Esophagus squamous epithelium (tissue), 5 donors: ENCODE measurements around the gene SDK2. TPM values are rescaled to one million over a fixed set of nuclear protein-coding genes. Genes with fewer than 3 reads are reported as not detected.

Experiments
- DNase-seq: peaks from one replicate; lab custom pipeline; 2025; lab: John Stamatoyannopoulos, UW
- H3K27ac ChIP-seq, 4 donors: fragments of 200-600 bp; sonication (generic); one replicate each; pipeline ENCODE4 v1.5.1; 2016 to 2019; ENCODE audit warnings: mild to moderate bottlenecking in 1 of 4
- H3K27me3 ChIP-seq, 4 donors: fragments of 200-600 bp; sonication (generic); 1 replicate in 3 of 4; 2 replicates in 1 of 4; pipeline versions ENCODE4 v1.5.1 to v1.6.0; 2017 to 2021; ENCODE audit warnings: antibody characterized with exemption in 1 of 4
- H3K36me3 ChIP-seq, 3 donors: fragments of 200-600 bp; sonication (generic); one replicate each; pipeline ENCODE4 v1.5.1; 2016 to 2019
- H3K4me1 ChIP-seq, 3 donors: fragments of 200-600 bp; sonication (generic); one replicate each; pipeline ENCODE4 v1.5.1; 2017 to 2019
- H3K4me3 ChIP-seq, 4 donors: fragments of 200-600 bp; sonication (generic); 1 replicate in 3 of 4; 2 replicates in 1 of 4; pipeline ENCODE4 v1.5.1; 2016 to 2019; ENCODE audit warnings: mild to moderate bottlenecking in 2 of 4, moderate library complexity in 1 of 4
- H3K9me3 ChIP-seq, 3 donors: fragments of 200-600 bp; sonication (generic); one replicate each; pipeline ENCODE4 v1.5.1; 2016 to 2019
- POLR2A ChIP-seq, 4 donors: fragments of 450-650 bp; IDR thresholded peaks; one replicate each; pipeline ENCODE4 v1.6.1; 2017; ENCODE audit warnings: antibody characterized with exemption in 4 of 4, mild to moderate bottlenecking in 4 of 4, moderate library complexity in 3 of 4
- WGBS, 2 donors: methylation state at CpG; one replicate each; pipeline ENCODE4 v1.1.5; 2018; 5-methylcytosine and 5-hydroxymethylcytosine counted together
- intact Hi-C: fragments of 100-400 bp; cut with DNase I; formaldehyde crosslinking; loops from one replicate; pipeline ENCODE4 v1.15.0; 2022
- total RNA-seq, 4 donors: library from RNA; depleted of rRNA; stranded (reverse); fragments of >200 nt; gene quantifications; one replicate each; pipeline ENCODE4 v1.1.0, GENCODE V29; 2016
- TF ChIP-seq, protein P1 (sequence below), 6 experiments: fragments of 450-650 bp in 4 of 6; fragments of 200-600 bp in 2 of 6; sonication (generic) in 2 of 6; IDR thresholded peaks; one replicate each; pipeline ENCODE4 v1.5.1; 2016 to 2019; ENCODE audit warnings: antibody characterized with exemption in 6 of 6, mild to moderate bottlenecking in 4 of 6, moderate library complexity in 4 of 6
- donor health status: DM: yes; HTN: yes; CAD: no.

The SDK2 gene
- total RNA-seq, 4 donors from 2014 or later, result 1.7 to 5.5 (median 2.4) TPM

DNA sequence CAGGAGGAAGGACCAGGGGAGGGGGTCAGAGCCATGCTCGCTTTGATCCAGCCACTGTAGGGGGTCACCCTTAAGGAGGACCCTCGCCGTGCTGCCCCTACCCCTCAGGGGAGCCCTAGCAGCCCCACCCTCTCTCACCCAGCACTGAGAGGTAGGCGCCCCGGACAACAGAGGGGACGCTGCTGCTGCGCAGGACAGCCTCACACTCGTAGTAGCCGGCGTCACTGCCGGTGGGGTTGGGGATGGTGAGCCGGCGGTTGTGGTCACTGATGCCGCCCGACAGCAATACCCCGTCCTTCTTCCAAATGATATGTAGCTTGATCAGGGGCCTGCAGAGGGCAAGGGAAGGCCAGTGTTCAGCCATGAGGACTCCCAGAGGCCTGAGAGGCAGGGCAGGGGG is 206.4 kb downstream of the SDK2 start:
- Histone ChIP-seq H3K27me3 (no peaks in the 10 kb centered on the region), H3K4me1 (no peaks in the 10 kb centered on the region), H3K27ac (no peak overlapping the region), H3K36me3 (no peaks in the 10 kb centered on the region), H3K9me3 (no peaks in the 10 kb centered on the region), H3K4me3 (no peak overlapping the region)
- intact Hi-C loops, result loop anchor here (10.0 kb wide), 1 partner anchor 737 kb away; no protein-coding TSS in a partner anchor
- DNase-seq, result no peak
- TF ChIP-seq POLR2A (IDR thresholded peaks at IDR 0.05), result no peak
- TF ChIP-seq, protein P1, sequence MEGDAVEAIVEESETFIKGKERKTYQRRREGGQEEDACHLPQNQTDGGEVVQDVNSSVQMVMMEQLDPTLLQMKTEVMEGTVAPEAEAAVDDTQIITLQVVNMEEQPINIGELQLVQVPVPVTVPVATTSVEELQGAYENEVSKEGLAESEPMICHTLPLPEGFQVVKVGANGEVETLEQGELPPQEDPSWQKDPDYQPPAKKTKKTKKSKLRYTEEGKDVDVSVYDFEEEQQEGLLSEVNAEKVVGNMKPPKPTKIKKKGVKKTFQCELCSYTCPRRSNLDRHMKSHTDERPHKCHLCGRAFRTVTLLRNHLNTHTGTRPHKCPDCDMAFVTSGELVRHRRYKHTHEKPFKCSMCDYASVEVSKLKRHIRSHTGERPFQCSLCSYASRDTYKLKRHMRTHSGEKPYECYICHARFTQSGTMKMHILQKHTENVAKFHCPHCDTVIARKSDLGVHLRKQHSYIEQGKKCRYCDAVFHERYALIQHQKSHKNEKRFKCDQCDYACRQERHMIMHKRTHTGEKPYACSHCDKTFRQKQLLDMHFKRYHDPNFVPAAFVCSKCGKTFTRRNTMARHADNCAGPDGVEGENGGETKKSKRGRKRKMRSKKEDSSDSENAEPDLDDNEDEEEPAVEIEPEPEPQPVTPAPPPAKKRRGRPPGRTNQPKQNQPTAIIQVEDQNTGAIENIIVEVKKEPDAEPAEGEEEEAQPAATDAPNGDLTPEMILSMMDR (IDR thresholded peaks at IDR 0.05), result no peak
- WGBS, 2 donors, result no CpG with 5 or more reads among the region's 16 CpGs

DNA sequence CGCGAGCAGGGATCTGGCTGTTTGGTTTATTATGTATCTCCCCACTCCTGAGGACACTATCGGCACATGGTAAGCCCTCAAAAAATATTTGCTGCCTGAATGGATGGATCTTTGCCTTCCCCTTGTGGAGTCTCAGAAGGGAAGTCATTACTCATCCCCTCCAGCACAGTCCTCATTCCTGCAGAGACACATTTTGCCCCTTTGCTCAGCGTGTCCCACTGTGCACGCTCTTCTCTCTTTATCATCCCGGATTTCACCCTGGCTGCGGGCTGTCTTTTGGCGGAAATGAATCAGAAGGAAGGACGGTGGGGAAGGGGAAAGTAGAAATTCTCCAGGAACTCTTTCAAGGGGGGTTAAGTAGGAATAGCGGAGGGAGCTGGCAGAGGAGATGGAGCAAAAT is 207.3 kb downstream of the SDK2 start:
- WGBS, 2 donors, result 76 to 80% methylated on average over 7 to 8 of the region's 10 CpGs
- H3K4me3 ChIP-seq, result no peak overlapping the region
- no peak overlapping the region for H3K27ac ChIP-seq
- TF ChIP-seq, protein P1 (IDR thresholded peaks at IDR 0.05), result no peak
- TF ChIP-seq POLR2A (IDR thresholded peaks at IDR 0.05), result no peak
- no peaks in the 10 kb centered on the region for H3K4me1 ChIP-seq
- intact Hi-C loops, result loop anchor here (10.0 kb wide), 1 partner anchor 738 kb away; no protein-coding TSS in a partner anchor
- H3K9me3 ChIP-seq, result no peaks in the 10 kb centered on the region
- DNase-seq, result no peak
- H3K36me3 ChIP-seq, result no peaks in the 10 kb centered on the region
- H3K27me3 ChIP-seq, result no peaks in the 10 kb centered on the region

DNA sequence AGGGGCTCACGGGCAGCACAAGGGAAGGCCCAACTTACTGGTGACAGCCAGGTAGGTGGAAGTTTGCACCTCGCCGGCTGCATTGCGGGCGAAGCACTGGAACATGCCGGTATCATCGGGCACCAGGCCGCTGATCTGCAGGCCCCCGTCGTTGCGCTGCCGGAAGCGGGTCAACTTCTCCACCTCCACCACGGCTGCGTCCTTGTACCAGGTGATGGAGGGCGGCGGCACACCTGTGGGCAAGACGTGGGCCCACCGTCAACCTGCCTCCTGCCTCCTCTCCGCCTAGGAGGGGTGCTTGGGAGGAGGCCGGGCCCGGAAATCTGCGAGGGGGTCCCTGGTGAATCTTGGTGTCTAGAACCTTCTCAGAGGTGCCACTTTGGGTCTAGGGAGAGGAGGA is 208.8 kb downstream of the SDK2 start:
- 87 to 99% methylated on average over 13 to 15 of the region's 23 CpGs for WGBS, 2 donors
- TF ChIP-seq, protein P1 (IDR thresholded peaks at IDR 0.05), result no peak
- intact Hi-C loops, result loop anchor here (10.0 kb wide), 1 partner anchor 739 kb away; no protein-coding TSS in a partner anchor

DNA sequence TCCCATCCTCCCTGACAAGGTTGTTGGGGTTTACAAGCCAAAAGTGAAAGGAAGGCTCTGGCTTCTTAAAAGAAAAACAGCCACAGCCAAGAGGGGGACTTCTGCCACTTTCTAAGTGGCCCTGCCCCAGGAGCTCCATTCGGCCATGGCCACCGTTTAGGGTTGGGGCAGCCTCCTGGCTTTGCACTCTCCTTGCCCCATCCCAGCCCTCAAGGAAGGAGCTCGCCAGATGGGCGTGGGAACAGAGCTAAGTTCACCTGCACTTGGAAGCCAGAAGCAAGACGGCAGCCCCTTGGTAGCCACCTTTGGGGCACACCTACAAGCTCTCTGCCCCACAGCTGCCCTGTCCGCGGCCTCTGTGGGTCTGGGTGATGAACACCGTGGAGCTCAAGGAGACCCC is 210.1 kb downstream of the SDK2 start:
- Histone ChIP-seq H3K4me1 (peaks cover 0 to 11% (median 0%) of the 10 kb centered on the region in 3 donors), H3K9me3 (no peaks in the 10 kb centered on the region), H3K36me3 (no peaks in the 10 kb centered on the region), H3K4me3 (no peak overlapping the region), H3K27ac (no peak overlapping the region), H3K27me3 (peaks cover 0 to 5% (median 0%) of the 10 kb centered on the region in 4 donors)
- intact Hi-C loops, result loop anchor here (5.0 to 10.0 kb wide), 2 partner anchors 283 to 741 kb away; no protein-coding TSS in a partner anchor
- no peak for DNase-seq
- no peak for TF ChIP-seq POLR2A (IDR thresholded peaks at IDR 0.05)
- TF ChIP-seq, protein P1 (IDR thresholded peaks at IDR 0.05), result no peak
- WGBS, 2 donors, result 64 to 87% methylated on average over 6 of the region's 8 CpGs

More for the DNA sequence above, 208.8 kb downstream of the SDK2 start:
- Histone ChIP-seq H3K27me3 (no peaks in the 10 kb centered on the region), H3K27ac (no peak overlapping the region), H3K36me3 (no peaks in the 10 kb centered on the region), H3K9me3 (no peaks in the 10 kb centered on the region), H3K4me1 (peaks cover 0 to 4% (median 0%) of the 10 kb centered on the region in 3 donors), H3K4me3 (no peak overlapping the region)
- DNase-seq, result no peak

DNA sequence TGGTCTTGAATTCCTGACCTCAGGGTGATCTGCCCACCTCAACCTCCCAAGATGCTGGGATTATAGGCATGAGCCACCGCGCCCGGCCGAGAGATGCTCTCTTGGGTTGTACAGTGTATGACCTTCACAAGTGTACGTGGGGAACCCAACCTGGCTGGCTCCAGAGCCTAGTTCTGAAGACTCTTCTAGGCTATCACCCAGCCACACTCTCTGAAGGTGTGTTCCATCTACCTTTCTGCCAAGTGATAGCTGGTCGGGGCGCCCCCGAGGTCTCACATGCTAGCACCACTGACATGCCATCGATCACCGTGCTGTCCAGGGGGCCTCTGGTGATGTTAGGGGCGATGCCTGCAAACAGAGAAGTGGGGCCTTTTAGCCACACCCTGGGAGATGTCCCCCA is 210.7 kb downstream of the SDK2 start:
- Histone ChIP-seq H3K4me1 (peaks cover 0 to 11% (median 0%) of the 10 kb centered on the region in 3 donors), H3K36me3 (no peaks in the 10 kb centered on the region), H3K9me3 (no peaks in the 10 kb centered on the region), H3K27me3 (peaks cover 0 to 5% (median 0%) of the 10 kb centered on the region in 4 donors), H3K27ac (no peak overlapping the region), H3K4me3 (no peak overlapping the region)
- WGBS, 2 donors, result 100% methylated on average over 2 of the region's 11 CpGs; no CpG with 5 or more reads in 1 of the 2 donors
- no peak for TF ChIP-seq POLR2A (IDR thresholded peaks at IDR 0.05)
- TF ChIP-seq, protein P1 (IDR thresholded peaks at IDR 0.05), result no peak
- DNase-seq, result no peak
- intact Hi-C loops, result loop anchor here (5.0 to 10.0 kb wide), 2 partner anchors 284 to 741 kb away; no protein-coding TSS in a partner anchor
